GM19467 (cell line): ENCODE data around the gene PDSS2.
"Not testable (repeated sequence)": the region's sequence is repeated elsewhere in the genome, so short reads cannot be mapped to it uniquely, and the experiment has no call there.

Experiments used
- ATAC-seq: cut with Tn5 transposase; IDR thresholded peaks from one replicate; pipeline ENCODE4 v1.9.1; 2021; ENCODE audit warnings: mild to moderate bottlenecking, moderate library complexity; ENCODE audit not compliant: unreplicated experiment

PDSS2 gene

DNA sequence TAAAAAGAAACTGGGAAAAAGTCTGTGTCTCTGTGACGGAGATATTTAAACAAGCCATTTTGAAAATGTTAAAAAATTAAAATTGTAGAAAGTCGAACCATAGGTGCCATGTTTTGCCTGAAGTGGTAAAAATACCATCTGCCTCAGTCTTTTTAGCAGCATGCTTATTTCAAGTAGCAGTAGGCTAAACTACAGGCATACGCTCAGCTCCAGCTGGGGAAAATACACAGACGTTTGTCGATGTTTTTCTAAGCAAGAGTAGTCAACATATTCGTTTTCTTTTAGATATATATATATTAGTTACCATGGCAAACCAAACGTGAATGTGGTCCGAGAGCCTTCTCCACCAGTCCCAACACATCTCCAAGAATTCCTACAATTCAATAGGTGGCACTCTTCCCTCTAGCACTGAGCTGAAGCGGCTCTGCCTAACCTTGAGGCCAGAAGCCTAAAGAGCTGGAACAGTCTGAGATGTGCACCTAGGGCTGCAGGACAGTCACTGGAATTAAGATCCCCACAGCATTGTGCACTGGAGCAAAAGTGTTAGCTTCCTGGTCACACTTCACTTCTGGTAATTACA, 273.9 kb downstream of the PDSS2 start:
- ATAC-seq = no peak

DNA sequence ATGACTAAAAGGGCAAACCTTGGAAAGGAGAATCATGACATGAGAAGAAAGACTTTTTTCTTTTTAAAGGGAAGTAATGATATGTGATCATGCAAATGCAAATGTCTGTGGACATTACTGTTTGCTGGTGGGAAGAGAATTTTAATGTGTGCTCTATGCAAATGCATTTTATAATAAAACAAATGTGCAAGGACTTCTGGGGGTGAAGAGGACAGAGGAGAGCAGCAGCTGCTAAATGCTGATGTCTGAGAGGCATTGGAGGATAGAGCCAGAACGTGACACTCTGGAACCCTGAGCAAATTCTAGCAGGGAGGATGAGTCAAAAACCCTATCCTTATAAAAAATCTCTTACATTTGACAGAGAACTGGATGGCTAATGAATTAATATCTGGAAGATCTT, 274.9 kb downstream of the PDSS2 start:
- no peak for ATAC-seq

DNA sequence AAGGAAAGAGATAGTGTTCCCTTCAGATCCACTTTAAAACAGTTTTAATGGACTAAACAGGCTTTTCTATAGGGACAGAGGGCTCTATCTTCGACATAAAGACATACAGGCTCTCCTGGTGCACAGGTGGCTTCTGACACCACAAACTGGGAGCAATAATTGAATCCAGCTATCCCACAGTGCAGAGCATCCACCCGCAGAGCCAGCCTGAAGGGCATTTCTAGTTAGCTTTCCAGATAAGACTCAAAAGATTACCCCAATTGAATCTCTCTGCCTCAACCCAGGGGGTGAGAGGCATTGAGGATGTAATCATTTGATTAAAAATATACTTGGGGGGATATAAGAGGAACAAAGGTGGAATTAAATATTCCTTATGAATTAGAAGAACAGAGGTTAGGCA, 279.3 kb downstream of the PDSS2 start:
- ATAC-seq = no peak

DNA sequence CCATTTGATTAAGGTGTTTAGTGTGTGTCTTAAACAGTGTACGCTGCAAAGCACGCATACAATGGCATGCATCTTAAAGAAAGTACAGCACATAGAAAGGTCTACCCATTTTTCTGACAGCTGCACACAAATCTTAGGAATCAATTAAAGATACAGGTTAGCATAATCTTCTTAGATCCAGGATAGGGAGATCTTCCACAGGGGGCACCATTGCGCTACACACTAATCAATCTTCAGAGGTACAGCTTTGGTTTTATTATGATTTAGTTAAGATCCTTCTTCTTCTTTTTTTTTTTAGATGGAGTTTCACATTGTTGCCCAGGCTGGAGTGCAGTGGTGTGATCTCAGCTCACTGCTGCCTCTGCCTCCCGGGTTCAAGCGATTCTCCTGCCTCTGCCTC, 280.4 kb downstream of the PDSS2 start:
- no peak for ATAC-seq

DNA sequence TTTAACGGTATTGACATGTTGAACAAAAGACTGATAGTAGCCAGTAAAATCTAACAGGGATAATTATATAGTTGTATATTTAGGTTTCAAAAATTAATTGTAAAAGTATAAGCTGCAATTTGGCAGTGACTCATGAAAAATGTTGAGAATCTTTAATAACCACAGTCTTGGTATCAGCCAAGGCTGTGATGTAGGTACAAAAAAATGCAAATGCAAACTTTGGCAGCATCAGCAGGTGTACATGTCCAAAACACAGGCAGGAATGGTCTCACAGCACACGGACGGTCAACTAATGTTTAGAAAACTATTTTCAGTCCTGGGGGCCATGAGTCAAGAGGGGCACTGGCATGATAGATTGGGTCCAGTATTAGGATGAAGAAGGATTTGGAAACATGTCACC, 285.6 kb downstream of the PDSS2 start:
- no peak for ATAC-seq

DNA sequence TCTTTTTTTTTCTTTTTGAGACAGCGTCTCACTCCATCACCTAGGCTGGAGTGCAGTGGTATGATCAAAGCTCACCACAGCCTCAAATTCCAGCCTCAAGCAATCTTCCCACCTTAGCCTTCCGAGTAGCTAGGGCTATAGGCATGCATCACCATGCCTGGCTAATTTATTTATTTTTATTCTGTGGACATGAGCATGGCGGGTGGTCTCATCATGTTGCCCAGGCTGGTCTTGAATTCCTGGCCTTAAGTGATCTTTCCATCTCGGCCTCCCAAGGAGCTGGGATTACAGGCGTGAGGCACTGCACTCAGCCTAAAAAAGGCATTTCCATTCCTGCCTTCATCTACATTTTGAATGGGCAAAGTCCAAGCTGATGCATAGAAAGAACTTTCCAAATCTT, 287.9 kb downstream of the PDSS2 start:
- no peak for ATAC-seq

DNA sequence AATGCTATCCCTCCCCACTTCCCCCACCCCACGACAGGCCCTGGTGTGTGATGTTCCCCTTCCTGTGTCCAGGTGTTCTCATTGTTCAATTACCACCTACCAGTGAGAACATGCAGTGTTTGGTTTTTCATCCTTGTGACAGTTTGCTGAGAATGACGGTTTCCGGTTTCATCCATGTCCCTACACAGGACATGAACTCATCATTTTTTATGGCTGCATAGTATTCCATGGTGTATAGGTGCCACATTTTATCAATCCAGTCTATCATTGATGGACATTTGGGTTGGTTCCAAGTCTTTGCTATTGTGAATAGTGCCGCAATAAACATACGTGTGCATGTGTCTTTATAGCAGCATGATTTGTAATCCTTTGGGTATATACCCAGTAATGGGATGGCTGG, 295.1 kb downstream of the PDSS2 start:
- not testable (repeated sequence) for ATAC-seq

DNA sequence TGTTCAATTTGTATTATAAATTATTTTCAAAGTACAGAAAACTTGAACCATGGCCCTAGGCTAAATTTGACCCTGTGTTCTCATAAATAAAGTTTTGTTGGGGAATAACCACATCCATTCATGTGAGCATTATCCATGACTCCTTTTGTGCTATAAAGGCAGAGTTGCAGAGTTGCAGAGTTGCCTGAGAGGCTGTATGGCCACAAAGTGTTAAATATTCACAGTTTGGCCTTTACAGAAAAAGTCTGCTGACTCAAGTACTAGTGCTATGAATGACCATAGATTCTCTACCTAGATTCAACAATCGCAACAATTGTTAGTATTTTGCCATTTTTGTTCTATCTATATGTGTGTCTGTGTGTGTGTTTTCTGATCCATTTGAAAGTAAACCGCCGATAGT, 297.8 kb downstream of the PDSS2 start:
- no peak for ATAC-seq

DNA sequence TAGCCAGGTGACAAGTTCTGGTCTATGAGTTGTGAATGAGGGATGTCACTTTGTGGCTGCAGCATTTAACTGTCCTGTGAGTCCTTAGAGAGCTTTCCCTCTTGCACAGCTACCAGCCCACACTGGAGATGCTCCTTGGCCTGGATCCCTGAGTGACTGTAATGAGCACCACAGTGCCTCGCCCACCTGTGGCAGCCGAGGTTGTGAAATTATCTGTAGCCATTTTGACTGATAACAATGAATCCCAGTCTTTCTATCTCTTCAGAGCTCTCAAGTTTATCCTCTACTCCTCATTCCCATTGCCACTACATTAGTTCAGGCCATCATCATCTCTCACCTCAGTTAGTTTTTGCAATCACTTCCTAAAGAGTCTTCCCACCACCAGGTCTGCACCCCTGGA, 302.7 kb downstream of the PDSS2 start:
- no peak for ATAC-seq

DNA sequence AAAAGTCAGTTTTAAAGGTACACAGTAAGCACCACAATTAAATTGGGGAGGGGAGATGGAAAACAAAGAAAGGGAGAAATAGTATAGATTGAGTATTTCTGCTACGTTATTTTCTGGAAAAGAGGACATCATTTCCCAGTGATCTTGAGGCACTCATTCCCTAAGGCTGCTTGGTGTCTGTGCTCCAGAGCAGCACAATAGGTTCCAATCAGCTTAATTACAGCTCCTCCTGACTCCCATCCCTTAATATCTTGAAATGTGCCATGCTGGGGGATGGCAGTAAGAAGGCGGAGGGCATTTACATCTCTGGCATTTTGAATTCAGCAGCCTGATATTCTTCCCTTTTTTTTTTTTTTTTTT, 304.6 kb downstream of the PDSS2 start:
- ATAC-seq = no peak

DNA sequence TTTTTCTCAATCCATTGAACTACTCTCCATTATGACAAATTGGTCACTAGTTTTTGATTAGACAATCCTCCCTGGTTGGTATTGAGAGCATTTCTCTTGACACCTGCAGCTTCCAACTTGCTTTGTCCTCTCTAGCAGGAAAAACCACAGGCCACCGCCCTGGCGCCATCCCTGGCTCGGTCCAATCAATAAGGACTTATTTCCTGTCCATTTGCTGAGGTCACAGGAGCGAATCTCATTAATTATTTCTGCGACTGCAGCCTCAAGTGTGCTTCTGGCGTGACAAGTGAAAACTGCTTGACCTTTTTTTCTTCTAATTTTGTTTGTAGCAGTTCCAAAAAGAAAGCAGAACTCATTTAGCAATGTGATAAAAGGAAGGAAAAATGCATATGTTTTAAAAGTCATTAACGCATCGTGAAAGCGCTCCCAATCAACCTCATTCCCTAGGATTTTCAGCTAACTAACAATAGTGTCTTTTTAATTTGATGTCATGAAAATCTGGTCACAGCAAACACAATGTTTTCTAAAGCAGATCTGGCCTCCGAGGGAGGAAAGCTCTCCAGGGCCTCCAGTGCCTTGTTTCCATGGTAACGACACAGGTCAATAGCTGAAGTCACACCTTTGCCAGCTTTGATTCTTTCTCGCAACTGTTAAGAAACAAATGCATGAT, 305.1 kb downstream of the PDSS2 start:
- ATAC-seq = no peak

DNA sequence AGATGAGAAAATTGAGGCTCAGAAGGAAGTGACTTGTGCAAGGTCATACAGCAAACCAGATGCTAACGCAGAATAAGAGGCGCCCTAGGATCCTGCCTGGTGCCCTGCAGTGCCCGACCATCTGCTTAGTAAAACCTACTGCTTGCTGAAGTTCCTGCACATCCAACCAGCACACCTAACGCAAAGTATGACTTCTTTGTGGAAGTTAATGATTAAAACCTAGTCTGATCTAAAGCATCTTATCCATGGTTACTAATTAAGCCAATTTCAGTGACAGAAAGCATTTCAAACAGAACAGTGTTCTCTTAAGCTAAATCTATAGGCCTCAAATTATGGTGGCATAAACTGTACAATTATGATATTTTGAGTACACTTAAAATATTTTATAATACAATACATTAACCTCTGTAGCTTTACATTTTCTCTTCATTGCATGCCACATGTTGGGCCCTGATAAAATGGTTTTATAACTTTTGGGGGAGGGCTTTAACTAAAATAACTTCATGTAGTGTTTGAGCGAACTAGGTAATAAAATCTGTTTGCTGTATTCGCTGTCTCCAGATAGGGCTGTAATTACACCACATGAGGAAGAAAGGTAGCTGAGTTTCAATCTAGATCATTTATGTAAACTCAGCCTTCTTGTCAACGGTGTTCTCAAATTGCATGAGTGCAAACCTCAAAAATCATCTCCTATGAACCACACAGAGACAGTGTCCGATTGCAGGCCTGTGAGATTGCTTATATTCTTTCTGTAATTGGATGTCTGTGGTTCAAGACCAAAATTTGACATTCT, 306.5 kb downstream of the PDSS2 start:
- no peak for ATAC-seq

DNA sequence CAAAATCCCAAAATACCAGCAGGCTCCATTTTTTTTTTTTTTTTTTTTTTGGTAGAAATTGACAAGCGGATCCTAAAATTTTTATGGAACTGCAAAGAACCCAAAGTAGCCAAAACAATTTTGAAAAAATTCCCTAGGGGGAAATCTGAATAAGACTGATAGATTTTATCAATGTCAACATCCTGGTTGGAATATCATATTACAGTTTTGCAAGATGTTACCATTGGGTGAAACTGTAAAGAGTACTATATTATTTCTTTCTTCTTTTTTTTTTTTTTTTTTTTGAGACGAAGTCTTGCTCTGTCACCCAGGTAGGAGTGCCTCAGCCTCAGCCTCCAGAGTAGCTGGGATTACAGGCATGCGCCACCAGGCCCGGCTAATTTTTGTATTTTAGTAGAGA, 314.7 kb downstream of the PDSS2 start:
- no peak for ATAC-seq

DNA sequence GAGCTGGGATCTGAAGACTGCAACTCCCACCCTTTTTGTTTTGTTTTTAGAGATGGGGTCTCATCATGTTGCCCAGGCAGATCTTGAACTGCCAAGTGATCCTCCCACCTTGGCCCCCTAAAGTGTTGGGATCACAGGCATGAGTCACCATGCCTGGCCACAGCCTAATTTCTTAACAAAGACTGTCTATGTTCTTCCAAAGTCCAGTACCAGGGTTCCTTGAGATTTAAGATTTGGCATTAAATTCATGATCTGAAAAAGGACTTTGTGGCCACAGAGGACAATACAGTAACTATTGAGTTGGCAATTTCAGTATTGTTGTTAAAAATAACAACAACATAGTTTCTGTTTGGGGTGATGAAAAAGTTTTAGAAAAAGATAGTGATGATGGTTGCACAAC, 315.4 kb downstream of the PDSS2 start:
- ATAC-seq = no peak

DNA sequence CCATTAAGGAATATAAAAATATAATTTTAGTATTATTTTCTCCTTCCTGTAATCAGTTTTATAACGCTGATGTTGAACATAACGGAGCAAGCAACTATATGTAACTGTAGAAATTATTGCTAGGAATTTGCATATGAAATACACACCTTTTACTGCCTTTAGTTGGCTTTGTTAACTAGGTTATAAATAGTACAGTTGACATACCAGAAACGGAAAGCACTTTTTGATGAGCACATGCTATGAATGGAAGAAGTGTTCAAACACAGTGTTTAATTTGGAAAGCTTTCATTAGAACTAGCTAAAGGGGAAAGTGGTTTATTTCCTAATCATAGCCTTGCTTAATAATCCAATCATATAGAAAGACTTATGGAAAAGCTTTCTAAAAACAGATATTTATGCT, 318.8 kb downstream of the PDSS2 start:
- ATAC-seq = no peak

DNA sequence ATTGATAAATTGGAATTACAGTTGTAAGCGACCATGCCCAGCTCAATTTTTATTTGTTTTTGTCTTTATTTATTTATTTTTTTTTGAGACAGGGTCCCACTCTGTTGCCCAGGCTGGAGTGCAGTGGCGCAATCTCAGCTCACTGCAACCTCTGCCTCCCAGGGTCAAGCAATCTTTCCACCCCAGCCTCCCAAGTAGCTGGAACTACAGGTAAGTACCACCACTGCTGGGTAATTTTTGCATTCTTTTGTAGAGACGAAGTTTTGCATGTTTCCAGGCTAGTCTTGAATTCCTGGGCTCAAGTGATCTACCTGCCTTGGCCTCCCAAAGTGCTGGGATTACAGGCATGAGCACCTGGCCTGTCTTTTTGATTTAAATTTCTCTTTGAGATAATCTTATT, 323.0 kb downstream of the PDSS2 start:
- ATAC-seq = not testable (repeated sequence)

DNA sequence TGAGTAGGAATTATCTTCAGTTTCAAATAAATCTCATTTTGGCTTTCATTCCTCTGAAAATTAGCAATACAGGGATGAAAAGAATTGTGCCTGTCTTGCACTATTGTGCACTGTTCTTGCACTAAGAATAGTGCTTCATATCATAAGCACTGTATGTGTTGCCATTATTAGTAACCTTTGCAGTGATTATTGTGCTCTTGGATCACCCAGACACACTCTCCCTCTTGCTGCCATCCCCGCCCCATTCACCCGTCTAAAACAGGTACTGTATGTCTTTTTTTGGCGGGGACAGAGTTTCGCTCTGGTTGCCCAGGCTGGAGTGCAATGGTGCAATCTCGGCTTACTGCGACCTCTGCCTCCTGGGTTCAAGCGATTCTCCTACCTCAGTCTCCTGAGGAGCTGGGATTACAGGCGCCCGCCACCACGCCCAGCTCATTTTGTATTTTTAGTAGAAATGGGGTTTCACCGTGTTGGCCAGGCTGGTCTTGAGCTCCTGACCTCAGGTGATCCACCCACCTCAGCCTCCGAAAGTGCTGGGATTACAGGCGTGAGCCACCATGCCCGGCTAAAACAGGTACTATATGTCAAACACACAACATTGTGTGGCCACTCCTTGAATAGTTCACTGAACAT, 324.2 kb downstream of the PDSS2 start:
- ATAC-seq = not testable (repeated sequence)

DNA sequence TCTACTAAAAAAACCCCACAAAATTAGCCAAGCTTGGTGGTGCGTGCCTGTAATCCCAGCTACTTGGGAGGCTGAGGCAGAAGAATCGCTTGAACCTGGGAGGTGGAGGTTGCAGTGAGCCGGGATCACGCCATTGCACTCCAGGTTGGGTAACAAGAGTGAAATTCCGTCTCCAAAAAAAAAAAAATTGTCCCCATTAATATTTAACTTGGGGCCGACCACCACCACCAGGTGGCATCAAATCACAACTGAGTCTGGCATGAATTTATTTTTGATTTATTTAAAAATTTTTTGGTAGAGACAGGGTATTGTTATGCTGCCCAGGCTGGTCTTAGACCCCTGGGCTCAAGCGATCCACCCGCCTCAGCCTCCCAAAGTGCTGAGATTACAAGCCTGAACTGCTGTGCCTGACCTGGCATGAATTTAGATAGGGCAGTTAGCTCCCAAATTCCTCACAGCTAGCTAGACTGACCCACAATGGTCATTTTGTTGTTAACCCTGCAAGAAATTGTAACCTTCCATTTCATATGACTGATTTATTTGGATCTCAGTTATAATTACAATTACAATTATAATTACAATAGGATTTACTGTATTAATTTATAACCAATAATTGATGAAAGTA, 326.9 kb downstream of the PDSS2 start:
- no peak for ATAC-seq

DNA sequence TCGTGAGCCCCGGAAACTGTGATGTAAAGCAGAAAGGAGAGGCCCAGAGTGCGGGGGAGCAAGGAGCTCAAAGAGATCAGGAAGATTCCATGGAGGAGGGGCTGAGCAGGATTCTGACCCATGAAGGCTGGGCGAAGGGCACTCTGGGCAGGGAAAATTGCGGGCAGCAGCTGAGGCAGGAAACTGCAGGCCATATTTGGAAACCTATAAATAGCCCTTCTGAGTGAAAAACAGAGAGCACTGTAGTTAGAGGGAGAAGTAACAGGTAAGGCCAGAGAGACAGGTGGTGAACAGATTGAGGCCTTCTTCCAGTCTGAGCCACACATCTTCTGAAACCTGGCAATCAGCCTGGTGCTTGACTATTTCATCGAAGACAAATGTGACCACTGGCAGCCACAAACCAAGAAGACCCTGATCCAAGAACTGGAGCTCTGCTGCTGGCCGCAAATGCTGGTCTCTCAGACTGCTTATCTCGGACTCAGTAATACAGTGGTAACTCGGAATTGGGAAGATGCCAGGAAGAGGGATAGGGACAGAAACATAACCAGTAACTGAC, 329.9 kb downstream of the PDSS2 start:
- ATAC-seq = no peak

DNA sequence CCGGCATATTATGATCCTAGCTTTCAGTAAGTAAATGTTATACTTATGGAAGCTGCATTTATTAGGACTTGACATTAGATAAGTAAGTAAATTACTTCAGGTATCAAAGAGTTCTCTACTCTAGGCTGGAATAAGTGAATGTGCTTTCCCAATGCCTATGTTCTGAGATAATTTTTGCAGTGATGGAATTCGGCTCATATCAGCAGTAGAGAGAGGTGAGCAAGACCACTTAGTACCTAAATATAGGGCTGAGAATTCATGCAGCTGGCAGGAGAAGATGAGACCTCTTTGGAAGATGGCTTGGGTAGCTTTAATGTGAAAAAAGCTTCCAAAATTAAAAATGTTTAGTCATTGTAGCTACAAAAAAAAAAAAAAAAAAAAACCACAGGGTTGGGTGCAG, 330.8 kb downstream of the PDSS2 start:
- no peak for ATAC-seq

DNA sequence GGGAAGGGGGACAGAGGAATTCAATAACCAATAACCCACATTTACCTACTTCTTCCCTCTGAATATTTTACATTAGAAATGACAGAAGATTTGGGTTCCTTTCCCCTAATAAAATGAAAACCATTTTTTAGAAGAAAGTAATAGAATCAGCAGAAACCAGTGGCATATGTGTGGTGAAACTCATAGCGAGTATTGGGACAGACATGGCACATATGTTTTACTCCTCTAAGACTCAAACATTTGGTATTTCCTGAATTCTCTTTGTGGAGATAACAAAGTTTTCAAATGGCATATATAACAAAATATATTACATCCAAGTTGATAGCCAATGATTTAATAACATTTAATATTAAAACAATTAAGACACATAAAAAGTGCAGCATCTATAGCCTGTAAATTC, 331.2 kb downstream of the PDSS2 start:
- no peak for ATAC-seq
